AG10803 (cell line): ENCODE data around the gene GNPTG.

Experiments
- DNase-seq: peaks from one replicate; pipeline ENCODE4 v3.0.0; 2010; ENCODE audit warnings: low read depth
- H3K4me3 ChIP-seq: 2 replicates; pipeline ENCODE4 v1.5.1; 2011; ENCODE audit warnings: mild to moderate bottlenecking, low read length, control low read depth
- TF ChIP-seq, protein P1 (sequence below): conservative IDR thresholded peaks from 2 replicates; pipeline ENCODE4 v1.5.1; 2011; ENCODE audit warnings: mild to moderate bottlenecking, low read length, control low read depth, inconsistent platforms

GNPTG gene

DNA sequence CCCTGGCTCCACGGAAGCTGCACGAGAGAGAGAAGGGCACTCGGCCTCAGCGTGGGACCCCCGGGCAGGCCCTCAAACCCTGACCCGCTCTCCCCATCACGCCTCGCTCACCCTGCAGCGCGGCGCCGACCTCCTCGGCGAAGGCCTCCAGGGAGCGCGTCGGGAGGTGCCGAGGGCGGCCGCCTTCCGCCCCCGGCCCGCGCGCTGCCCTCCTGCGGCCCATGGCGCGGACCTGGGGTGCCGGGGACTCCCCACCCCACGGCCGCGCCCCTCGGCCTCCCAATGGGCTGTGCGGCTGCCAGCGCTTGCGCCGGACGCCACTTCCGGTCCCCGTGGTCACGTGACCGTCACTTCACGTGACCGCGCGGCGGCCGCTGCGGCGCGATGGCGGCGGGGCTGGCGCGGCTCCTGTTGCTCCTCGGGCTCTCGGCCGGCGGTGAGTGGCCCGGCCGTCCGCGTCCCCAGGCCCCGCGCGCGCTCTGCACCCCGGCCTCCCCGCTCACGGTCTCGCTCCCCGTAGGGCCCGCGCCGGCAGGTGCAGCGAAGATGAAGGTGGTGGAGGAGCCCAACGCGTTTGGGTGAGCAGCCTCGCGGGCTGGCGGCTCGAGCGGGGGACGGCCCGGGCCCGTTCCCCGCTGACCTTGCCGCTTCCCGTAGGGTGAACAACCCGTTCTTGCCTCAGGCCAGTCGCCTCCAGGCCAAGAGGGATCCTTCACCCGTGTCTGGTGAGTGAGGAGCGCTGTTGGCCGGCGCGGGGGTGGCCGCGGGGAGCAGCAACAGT, at the start of gene GNPTG, which contains the start of gene TSR3:
Gene GNPTG, plus strand, starts transcription at position 350 of the 781 bp plus-strand sequence. Its CDS starts 35 bp downstream, at position 385.
Gene TSR3, minus strand, starts transcription at position 297 of the 781 bp plus-strand sequence. Its CDS starts 74 bp downstream, at position 223.
- TF ChIP-seq, protein P1, sequence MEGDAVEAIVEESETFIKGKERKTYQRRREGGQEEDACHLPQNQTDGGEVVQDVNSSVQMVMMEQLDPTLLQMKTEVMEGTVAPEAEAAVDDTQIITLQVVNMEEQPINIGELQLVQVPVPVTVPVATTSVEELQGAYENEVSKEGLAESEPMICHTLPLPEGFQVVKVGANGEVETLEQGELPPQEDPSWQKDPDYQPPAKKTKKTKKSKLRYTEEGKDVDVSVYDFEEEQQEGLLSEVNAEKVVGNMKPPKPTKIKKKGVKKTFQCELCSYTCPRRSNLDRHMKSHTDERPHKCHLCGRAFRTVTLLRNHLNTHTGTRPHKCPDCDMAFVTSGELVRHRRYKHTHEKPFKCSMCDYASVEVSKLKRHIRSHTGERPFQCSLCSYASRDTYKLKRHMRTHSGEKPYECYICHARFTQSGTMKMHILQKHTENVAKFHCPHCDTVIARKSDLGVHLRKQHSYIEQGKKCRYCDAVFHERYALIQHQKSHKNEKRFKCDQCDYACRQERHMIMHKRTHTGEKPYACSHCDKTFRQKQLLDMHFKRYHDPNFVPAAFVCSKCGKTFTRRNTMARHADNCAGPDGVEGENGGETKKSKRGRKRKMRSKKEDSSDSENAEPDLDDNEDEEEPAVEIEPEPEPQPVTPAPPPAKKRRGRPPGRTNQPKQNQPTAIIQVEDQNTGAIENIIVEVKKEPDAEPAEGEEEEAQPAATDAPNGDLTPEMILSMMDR, result no peak
- peak; percentile 92 for DNase-seq
- peak within 1 kb of the TSS; percentile 87 for H3K4me3 ChIP-seq

DNA sequence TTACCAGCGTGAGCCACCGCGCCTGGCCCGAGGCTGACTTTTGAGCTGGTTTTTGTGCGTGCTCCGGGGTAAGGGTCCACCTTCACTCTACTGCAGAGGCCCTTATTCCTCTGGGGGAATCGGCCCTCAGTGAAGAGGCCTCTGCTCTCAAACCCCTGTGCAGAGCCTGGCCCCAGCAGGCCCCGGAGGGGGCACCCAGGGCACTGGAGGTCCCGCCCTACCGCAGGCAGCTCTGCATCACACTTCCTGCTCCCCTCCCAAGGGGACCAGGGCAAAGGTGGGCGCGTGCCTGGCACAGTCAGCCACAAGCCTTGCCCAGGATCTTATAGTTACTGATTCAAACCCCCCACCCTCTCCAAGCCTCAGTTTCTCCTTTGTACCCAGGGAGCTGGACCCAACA, 45.9 kb upstream of the GNPTG start:
- TF ChIP-seq, protein P1, result no peak
- DNase-seq, result no peak
- H3K4me3 ChIP-seq, result no peak overlapping the region

DNA sequence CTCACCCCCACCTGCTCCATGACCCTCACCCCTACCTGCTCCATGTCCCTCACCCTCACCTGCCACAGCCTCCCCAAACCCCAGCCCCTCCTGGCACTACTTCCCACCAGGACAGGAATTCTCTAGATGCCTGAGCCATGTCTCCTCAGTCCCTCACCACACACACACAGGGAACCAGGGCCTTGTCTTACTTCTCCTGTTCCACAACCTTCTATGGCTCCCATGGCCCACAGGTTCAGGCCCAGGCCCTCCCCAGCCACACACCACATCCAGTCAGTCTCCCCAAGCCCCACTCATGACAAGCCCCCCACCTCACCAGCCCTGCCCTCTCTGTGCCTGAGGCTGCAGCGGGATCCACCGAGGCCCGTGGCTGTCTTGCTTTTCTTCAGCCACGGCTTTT, 45.4 kb upstream of the GNPTG start:
- H3K4me3 ChIP-seq, result no peak overlapping the region
- TF ChIP-seq, protein P1, result no peak
- DNase-seq, result no peak

DNA sequence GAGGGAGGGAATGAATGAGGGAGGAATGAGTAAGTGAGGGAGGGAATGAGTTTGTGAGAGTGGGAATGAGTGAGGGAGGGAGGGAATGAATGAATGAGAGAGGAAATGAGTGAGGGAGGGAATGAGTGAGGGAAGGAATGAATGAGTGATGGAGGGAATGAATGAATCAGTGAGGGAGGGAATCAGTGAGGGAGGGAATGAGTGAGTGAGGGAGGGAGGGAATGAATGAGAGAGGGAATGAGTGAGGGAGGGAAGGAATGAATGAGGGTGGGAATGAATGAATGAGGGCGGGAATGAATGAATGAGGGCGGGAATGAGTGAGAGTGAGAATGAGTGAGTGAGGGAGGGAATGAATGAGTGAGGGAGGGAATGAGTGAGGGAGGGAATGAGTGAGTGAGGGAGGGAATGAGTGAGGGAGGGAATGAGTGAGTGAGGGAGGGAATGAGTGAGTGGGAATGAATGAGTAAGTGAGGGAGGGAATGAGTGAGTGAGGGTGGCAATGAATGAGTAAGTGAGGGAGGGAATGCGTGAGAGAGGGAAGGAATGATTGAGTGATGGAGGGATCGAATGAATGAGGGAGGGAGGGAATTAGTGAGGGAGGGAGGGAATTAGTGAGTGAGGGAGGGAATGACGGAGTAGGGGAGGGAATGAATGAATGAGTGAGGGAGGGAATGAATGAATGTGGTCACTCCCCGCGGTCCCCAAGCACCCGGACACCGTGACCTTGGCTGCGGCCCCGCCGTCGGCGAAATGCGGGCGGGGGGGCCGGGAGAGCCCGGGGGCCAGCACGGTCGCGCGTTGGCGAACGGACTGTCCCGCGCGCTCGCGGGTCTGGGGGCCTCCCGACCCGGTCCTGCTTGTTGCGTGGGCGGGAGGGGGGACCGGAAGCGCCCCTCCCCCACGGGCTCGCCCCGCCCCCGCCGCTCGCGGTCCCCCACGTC, 43.4 kb upstream of the GNPTG start:
- TF ChIP-seq, protein P1, result no peak
- peak overlapping the region; percentile 52 for H3K4me3 ChIP-seq
- DNase-seq, result peak; percentile 41

DNA sequence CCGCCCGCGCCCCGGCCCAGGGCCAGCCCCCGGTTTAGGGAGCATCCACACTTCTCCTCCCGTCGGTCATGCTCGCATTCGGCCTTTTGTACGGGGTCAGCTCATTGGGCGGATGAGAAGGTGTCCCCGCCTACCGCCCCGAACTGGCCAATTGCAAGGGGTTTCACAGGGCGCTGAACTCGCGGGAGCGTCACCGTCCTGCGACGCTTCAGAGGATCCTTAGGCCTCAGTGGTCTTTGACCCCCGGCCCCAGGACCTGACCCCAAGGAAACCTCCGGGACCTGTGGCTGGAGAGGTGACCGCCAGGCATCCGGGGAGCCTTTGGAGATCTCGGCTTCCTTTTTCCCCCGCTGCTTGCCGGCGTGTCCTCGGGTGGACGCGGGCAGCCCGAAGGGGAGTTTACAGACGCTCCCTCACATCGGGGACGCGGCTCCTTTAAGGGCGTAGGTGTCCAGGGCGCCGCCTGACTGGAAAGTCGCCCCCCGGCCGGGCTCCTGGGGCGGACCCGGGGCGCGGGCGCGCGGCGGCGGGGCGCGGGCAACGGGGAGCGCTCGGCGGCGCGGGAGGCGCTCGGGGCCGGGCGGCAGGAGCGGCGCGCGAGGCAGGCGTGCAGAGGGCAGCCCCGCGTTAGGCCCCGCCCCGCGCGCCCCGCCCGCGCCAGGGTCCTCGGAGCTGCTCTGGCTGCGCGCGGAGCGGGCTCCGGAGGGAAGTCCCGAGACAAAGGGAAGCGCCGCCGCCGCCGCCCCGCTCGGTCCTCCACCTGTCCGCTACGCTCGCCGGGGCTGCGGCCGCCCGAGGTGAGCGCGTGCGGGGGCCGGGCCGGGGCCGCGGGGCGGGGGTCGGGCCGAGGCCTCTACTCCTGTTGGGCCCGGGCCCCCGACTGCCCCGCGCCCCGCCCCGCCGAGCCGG, 42.5 kb upstream of the GNPTG start, which contains the start of gene UBE2I:
Gene UBE2I, plus strand, starts transcription at position 660 of the 909 bp plus-strand sequence. CDS start 4,395 bp downstream, outside the sequence.
- TF ChIP-seq, protein P1, result no peak
- DNase-seq, result peak; percentile 98
- H3K4me3 ChIP-seq, result peak within 1 kb of the TSS; percentile 81
